SIG-M5 treated with dmso at 0.1 percent for 504 hours (cell line): ENCODE measurements around the gene KCNN1.
"Not testable (repeated sequence)": the region's sequence is repeated elsewhere in the genome, so short reads cannot be mapped to it uniquely, and the experiment has no call there.

Experiments
- DNase-seq: peaks from one replicate; lab custom pipeline; 2025; ENCODE audit not compliant: unreplicated experiment; lab: John Stamatoyannopoulos, UW

KCNN1 gene

GRCh38 chr19:17999684-18000479 lies 33.0 kb downstream of the KCNN1 start:
- DNase-seq = no peak

- peak; percentile 65 for DNase-seq
These were observed 33.6 kb downstream of the KCNN1 start for GRCh38 chr19:18000480-18000914.

GRCh38 chr19:18000915-18001776 lies 34.2 kb downstream of the KCNN1 start:
- peak; percentile 86 for DNase-seq

DNA sequence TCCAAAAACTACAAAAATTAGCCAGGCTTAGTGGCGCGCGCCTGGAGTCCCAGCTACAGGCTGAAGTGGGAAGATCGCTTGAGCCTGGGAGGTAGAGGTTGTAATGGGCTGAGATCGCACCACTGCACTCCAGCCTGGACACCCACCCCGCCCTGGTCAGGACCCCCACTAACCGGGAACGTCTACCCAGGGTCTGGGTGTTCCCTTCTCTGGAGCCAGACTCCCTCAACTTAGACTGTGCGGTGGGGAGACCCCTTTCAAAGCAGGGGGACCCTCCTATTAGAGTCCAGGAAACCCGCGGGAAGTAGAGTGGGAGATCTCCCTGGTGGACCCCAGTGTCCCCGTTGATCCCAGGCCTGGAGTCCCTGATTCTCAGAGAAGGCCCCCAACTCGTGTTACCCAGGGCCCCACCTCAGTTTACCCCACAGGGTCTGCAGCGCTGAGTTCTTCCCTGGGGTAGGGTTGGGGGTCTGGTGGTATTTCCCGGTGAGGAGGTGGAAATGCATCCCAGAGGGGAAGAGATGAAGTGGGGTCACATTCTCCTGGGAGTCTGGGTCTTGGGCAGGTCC lies 35.0 kb downstream of the KCNN1 start:
- DNase-seq = peak; percentile 25

GRCh38 chr19:18002347-18002850 lies 35.5 kb downstream of the KCNN1 start:
- peak; percentile 44 for DNase-seq

DNA sequence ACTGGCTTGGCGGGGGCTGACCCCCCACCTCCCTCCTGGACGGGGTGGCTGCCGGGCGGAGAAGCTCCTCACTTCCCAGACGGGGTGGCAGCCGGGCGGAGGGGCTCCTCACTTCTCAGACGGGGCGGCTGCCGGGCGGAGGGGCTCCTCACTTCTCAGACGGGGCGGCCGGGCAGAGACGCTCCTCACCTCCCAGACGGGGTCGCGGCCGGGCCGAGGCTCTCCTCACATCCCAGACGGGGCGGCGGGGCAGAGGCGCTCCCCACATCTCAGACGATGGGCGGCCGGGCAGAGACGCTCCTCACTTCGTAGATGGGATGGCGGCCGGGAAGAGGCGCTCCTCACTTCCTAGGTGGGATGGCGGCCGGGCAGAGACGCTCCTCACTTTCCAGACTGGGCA lies 38.8 kb downstream of the KCNN1 start:
- DNase-seq = not testable (repeated sequence)

GRCh38 chr19:18007044-18007916 lies 40.4 kb downstream of the KCNN1 start:
- peak; percentile 53 for DNase-seq

- peak; percentile 46 for DNase-seq
These were observed 41.2 kb downstream of the KCNN1 start, which contains the start of gene ARRDC2 for GRCh38 chr19:18007917-18008673. ARRDC2 (plus strand) TSS chr19:18008170; CDS start chr19:18008311, 141 bp downstream.

DNA sequence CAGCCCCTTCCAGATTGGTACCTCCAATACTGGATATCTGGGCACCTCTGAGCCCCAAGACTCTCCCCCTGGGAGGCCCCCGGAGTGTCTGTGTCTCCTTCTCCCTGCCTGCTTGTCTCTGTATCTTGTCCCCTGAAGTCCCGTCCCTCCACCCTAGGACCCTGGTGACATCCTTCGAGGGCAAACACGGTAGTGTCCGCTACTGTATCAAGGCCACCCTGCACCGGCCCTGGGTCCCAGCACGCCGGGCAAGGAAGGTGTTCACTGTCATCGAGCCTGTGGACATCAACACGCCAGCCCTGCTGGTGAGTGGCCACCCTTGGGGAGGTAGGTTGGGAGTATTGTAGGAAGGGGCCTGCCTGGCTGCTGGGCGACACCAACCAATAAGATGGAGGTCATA lies 41.9 kb downstream of the KCNN1 start:
- DNase-seq = no peak

- no peak for DNase-seq
These were observed 42.6 kb downstream of the KCNN1 start for GRCh38 chr19:18009412-18010066.

- no peak for DNase-seq
These were observed 43.2 kb downstream of the KCNN1 start for GRCh38 chr19:18010149-18010548.

GRCh38 chr19:18013210-18014111 lies 46.6 kb downstream of the KCNN1 start:
- DNase-seq = no peak

DNA sequence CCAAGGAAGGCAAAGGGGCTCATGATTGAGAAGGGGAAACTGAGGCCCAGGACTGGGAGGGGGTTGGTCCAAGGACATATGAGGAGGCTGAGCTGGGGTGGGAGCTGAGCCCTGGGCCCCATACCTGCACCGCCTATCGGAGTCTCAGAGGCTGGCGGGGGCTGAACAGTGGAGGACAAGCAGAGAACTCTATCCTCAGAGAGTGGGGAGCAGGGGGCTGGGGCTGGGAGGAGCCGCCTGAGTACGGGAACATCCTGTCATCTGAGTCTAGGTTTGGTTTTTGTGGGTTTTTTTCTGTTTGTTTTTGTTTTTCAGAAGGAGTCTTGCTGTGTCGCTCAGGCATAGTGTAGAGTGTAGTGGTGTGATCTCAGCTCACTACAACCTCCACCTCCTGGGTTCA lies 47.3 kb downstream of the KCNN1 start:
- DNase-seq = no peak

- no peak for DNase-seq
These were observed 49.5 kb downstream of the KCNN1 start for GRCh38 chr19:18016209-18016910.

DNA sequence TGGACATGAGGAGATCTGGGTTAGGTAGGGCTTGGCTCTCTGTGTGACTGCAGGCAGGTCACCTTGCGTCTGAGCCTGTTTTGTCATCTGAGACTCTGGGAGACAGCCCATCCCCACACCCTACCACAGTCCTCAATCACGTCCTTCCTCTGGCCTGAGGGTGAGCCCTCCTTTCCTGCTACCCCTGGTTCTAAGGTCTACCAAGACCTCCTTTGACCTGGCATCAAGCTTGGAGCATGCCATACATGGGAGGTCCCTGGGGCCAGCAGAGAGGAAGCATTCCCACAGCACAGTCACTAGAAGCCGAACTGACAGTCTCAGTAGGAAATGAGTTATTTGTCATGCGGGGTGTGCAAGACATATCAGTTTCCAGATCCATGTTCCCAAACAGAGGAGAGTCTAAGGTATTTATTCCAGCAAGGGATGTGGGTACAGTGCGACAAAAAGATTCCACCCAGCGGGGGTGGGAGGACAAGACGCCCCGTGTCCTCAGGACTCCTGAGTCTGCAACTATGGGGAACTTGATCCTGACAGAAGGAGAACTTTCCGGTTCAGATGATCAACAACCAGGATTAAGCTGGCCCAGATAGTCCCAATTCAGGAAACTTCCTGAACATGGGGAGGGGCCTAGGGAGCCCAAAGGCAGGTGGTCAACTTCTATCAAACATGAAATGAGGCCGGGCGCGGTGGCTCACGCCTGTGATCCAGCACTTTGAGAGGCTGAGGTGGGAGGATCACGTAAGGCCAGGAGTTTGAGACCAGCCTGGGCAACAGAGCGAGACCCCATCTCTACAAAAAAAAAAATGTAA lies 50.6 kb downstream of the KCNN1 start:
- DNase-seq = no peak

GRCh38 chr19:18020212-18021085 lies 53.5 kb downstream of the KCNN1 start:
- DNase-seq = no peak
